HG03460 (cell line): ENCODE data around the gene PDCD5.

Experiments used
- ATAC-seq: cut with Tn5 transposase; IDR thresholded peaks from one replicate; pipeline ENCODE4 v1.9.1; 2021; ENCODE audit not compliant: unreplicated experiment

Gene PDCD5

GRCh38 chr19:32630338-32630737 lies 49.3 kb downstream of the PDCD5 start:
- ATAC-seq = no peak

- no peak for ATAC-seq
These were observed 50.4 kb downstream of the PDCD5 start for GRCh38 chr19:32631381-32631780.
